HG03378 (cell line): Measurements from ENCODE around the gene TM9SF2.
A peak's percentile ranks its signal among the peaks of the same experiment; 100 is the strongest.
"Not testable (repeated sequence)": the region's sequence is repeated elsewhere in the genome, so short reads cannot be mapped to it uniquely, and the experiment has no call there.

Experiments
- ATAC-seq: cut with Tn5 transposase; IDR thresholded peaks from one replicate; pipeline ENCODE4 v1.9.1; 2021; ENCODE audit warnings: mild to moderate bottlenecking, moderate library complexity; ENCODE audit not compliant: unreplicated experiment

Gene TM9SF2

DNA sequence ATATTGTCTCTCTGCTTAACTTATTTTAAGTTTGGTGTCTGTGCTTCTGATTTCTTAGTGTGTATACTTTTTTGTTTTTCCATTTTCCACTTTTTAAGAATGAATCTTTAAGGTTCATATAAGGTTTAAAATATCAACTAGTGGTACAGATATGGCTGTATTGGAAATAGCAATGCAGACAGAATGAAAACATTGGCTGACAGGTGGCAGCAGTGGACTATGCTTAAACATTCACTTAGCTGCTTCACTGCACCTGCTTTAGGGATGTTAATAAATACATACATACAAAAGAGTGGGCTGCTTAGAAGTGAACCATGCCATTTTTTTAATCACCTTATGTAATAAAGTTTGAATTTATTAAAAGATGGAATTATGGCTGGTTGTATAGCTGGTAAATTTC lies 27.3 kb downstream of the TM9SF2 start:
- peak; percentile 76 for ATAC-seq

DNA sequence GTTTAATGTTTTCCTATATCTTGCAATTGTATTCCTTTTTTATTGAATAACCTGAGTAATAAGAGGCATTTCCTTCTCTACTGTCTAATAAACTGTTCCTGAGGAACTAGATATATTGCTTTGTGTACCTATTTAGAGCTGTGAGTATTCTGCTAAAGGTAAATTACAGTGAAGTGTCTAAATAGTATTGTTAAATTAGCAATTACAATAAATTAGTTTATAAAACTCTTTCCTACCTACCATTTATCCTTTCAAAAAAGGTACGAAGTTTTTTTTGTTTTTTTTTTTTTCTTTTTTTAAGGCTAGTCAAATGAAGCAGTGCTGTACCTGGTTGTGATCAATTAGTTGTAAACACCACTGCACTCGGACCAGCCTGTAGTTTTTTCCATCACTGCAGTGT lies 34.8 kb downstream of the TM9SF2 start:
- no peak for ATAC-seq

DNA sequence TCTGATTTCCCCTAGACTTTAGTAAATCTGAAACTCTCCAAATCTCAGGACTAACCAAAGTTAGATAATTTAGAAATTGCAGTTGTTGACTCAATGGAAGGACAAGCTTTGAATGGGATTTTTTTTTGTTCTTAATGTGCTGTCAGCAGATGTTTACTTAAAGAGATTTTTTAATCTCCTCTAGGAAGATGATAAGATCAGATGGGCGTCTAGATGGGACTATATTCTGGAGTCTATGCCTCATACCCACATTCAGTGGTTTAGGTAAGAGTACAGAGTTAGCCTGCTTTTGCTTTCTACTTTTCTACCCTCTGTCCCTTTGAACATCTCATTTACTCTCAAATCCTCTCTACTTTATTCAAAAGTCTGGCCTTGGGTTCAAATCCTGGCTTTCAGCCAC lies 39.3 kb downstream of the TM9SF2 start:
- no peak for ATAC-seq

DNA sequence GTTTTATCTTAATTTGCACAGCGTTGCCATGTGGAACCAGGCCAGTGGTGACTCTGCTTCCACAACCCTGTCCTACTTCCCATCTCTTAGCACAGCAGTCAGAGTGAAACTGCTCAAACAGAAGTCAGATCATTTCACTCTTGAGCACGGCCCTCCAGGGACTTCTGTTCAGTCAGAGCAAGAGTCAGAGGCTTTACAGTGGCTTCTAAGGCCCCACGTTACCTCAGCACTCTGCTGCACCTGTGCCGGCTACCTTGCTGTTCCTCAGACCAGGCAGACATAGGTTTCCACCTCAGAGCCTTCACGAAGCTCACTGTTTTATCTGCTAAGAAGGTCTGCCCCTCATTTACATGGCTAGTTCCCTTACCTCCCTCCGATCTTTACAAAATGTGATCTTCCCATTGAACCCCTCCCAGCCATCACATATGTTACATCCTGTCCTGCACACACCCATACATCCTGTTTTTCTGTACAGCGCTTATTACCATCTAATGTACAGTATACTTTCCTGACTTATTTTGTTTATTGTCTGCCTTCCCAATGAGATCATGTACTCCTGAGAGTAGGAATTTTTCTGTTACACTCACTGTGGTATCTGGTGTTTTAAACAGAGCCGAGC lies 41.6 kb downstream of the TM9SF2 start:
- ATAC-seq: peak; percentile 99

DNA sequence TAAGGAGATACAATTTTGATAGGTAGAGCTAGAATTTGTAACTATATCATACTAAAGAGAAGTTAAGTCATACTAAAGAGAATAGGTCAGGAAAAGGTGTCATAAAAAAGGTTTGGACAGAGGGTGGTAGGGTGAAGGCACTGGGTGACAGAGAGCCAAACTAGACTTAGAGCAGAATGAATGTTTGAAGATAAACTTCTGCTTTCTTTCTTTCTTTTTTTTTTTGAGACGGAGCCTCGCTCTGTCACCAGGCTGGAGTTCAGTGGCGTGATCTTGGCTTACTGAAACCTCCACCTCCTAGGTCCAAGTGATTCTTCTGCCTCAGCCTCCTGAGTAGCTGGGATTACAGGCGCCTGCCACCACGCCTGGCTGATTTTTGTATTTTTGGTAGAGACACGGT lies 44.1 kb downstream of the TM9SF2 start:
- ATAC-seq: no peak

DNA sequence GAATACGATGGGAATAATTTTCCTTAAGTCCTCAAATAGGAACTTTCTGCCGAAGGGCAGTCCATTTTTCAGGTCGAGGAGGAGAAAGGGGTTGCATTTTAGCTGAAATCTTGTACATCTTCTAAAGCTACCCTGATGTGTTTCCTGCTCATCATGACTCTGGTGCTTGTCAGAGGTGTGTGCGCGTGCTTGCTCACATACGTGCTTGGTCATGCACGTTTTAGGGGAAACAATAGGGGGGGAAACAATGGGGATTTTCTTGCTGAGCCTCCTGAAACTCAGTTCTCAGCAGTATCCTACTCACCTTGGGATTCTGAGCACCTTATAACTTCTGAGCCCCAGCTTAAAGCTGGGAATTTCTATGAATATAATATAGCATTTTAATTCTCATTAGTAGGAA lies 44.7 kb downstream of the TM9SF2 start:
- no peak for ATAC-seq

DNA sequence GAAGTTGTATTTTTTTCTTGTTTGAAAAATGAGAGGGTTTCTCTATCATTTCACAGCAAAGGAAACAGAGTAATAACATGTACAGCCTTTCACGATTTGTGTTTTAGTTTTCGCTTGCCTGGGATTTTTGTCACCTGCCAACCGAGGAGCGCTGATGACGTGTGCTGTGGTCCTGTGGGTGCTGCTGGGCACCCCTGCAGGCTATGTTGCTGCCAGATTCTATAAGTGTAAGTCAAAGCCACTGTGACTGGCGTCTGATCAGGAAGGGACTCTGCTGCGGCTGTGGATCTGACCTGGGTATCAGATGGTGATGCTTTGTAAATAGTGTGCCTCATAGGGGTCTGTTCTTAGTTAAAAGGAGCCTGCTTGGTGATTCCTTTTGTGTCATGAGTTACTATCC lies 45.6 kb downstream of the TM9SF2 start:
- ATAC-seq: no peak

DNA sequence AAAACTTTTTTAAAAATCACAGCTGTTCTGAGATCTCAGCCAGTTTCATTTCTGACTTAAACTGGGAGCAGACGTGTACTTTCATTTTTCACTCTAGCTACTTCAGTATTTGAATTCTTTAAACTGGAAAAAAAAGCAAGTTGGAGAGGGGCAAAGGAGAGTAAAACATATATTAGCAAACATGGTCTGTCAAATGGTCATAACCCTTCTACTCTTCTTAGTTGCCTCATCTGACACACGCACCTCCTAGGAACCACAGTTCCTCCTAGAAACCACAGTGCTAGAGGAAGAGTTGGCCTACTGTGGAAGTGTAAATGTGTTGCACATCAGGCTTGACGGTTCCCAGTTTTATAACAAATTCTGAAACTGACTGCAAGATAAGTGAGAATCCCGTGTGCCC lies 47.2 kb downstream of the TM9SF2 start:
- peak; percentile 68 for ATAC-seq

DNA sequence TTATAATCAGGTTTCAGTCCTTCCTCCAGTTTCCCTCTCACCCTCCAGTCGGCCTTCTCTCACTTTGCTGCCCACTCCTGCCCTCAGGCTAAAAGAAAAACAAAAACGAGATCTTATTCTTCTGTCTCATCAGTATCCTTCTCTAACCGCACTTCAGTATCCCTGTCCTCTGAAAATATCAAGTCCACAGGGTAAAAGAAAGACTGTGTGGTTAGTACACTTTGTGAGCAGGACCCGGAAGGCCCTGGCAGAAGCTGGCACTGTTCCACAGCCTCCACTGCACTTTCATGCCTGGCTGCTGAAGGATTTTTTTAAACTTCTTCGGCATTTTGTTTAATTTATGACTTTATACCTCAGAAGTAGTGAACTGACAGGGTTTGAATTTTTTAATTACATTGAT lies 51.8 kb downstream of the TM9SF2 start:
- ATAC-seq: no peak

DNA sequence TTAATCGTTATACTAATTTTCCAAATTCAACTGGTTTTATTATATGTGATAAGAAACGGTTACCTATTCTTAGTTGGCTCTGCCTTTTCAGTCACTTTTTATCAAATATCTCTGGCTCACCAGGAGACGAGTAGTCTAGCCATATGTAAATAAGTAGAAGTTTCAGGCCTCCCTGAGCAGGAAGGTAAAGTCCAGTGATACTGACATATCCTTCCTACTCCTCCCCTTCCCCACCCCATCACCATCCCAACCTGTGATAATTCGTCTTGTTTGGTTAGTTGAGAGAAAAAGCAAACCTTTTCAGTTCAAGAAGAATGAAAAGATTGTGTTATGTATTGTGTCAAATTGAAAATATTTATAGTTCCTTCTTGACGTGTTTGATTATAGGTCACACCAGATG lies 53.9 kb downstream of the TM9SF2 start:
- no peak for ATAC-seq

DNA sequence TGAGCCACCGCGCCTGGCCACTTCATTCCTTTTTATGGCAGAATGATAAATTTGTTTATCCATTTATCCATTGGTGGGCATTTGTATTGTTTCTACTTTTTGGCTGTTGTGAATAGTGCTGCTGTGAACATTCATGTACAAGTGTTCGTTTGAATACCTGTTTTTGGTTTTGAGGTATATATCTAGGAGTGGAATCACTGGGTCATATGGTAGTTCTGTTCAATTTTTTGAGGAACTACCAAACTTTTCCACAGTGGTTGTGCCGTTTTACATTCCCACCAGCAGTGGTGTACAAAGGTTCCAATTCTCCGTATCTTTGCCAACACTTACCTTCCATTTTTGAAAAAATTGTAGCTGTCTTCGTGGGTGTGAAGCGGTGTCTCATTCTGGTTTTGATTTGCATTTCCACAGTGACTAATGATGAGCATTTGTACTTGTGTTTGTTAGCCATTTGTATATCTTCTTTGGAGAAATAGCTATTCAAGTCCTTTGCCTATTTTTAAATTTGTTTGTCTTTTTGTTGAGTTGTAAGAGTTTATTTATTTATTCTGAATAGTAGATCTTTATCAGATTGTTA lies 55.7 kb downstream of the TM9SF2 start:
- ATAC-seq: no peak

DNA sequence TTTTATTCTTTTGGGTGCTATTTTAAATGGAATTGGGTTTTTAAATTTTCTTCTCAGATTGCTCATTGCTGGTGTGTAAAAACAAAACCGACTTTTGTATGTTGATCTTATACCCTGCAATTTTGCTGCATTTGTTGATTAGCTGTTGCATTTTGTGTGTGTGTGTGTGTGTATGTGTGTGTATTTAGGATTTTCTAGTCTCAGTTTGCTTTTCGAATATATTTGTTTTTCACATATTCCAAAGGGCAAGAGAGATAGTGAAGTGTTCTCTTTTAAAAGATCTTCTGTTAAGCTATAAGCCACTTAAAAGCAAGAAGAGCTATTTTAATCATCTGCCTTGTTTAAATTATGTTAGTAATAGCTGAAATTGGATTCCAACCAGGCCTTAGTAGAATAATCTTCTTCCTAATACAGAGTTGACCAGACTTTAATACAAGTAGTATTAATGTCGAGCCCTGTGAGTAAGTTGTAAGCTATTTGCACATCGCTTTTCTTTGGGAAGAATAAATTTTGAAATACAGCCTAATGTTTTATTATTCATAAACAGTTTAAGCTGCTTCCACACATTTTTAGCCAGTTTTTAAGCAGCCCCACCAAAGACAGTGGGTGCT lies 57.4 kb downstream of the TM9SF2 start:
- ATAC-seq: no peak

DNA sequence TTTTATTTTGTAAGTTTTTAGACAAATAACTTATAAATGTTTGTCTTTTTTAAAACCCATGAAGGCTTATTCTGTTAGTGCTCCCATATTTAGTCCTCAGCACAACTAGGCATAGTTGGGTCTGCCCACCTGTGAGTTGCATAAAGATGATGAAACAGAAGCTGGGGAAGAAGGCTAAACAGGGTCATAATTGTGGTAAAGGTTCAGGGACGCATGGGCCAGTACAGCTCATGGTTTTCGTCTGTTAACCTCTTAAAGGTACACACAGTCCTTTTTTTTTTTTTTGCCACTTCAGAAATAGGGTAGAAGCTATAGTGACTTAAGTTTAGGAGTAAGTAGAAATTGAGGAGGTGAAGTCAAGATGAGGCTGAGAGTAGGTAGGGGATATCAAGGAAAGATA lies 58.3 kb downstream of the TM9SF2 start:
- no peak for ATAC-seq

DNA sequence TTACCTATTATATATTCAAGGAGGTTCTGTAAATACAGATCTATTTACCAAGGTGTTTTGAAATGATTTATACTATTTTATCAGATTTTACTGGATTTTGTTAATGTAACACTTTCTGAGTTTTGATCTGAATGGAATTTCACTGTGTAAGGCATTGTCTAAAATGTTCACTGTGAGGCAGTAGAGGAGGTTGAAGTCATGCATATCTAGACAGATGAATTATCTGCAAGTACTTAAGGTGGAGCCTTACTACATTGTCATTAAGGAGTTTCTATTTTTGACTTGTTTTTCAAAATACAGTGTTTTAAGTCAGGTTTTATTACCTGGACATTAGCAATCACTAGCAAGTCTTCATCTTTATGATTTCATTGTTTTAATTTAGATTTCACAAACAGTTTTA lies 62.1 kb downstream of the TM9SF2 start:
- ATAC-seq: no peak

DNA sequence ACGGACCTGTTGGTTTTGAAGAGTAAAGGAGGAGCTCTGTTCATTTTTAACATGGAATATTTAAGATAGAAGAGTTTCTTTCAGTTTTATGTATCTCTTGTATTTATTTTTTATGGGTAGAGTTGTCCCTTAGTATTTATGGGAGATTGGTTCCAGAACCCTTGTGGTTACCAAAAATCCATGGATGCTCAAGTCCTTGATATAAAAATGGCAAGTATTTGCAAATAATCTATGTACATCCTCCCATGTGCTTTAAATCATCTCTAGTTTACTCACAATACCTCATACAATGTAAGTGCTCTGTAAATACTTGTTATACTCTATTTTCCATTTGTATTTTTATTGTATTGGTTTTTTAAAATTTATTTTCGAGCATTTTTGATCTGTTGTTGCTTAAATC lies 63.1 kb downstream of the TM9SF2 start:
- no peak for ATAC-seq

DNA sequence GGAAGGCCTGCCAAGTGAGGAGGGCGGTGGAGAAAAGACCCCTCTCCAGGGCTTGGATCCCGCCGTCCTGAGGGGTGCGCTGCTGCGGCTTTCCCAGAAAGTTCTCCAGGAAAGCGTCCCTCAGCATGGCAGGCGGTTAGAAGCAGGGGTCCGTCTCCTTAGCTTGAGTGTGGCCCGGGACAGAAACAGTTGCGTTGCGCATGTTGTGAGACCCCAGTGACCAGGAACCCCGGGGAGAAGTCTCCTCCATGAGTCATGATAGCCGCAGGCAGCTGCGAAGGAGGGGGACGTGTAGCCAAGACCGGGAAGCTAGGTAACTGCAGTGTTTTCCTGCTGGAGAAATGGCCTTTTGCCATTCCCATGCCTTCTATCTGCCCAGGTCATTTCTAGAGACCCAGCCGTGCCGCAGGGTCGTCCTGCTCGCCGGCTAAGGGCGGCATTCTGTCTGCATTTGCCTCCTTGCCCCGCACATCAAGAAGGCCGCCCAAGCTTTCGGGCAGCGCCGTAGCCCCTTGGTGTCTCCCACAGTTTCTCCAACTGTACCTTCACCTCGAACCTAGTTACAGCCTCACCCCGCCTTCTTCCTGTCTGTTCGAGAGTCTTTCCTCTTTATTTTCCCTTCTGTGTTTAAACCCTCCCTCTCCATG lies 64.3 kb downstream of the TM9SF2 start:
- ATAC-seq: no peak

DNA sequence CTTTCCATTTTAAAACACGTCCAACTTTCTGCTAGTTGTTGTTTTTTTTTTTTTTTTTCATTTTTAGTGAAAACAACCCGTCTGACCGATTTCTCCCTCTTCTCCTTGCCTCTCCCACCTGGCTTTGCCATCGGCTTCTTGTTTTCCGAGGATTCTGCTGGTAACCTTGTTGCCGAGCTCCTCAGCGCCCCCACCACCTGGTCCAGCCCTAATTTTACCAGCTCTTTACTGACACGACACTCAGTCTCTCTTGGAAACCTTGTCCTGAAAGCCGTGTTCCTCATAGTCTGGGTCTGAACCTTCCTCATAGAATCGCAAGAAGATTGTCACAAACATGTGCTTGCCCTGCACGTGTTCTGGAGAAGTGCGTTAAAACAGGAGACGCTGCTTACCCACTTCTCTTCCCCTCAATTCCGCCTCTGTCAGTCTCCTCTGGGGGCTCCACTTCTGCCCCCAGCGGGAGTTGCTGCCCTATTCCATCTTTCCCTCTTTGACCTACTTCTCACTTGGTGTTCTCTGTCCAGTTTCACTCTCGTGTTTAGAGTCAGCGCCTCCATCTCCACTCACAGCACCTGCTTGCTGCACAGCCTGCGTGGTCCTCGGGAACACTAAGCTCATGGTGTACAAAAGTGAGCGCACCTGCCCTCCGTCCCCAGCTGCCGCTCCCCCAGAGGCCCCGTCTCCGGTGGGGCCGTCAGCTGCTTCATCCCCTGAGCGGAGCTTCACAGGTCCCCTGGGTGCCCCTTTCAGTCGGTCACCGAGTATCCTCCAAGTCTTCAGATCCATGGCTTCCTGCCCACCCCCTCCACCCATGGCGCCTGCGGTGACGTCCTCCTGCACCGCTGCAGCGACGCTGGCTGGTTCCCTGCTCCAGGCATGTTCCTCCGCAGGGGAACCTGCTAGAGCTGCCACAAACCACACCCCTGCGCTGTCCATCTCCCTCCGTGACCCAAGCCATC lies 65.1 kb downstream of the TM9SF2 start:
- ATAC-seq: no peak

DNA sequence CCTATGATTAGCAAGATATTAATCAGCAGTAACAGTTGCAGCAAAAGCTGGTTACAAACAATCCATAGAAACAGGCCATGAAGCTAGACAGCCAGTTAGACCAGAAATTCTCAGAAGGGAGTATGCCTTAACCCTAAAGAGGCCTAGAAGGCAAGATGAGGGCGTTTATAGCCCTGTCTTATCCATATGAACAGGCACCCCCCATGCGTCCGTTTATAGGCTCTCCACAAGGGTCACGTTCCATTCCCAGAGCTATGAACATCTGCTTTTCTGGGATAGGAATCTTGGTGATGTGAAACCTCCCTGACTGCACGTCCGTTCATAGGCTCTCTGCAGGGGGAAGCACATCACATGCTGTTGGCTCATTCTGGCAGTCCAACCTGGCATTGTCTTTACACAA lies 67.6 kb downstream of the TM9SF2 start:
- not testable (repeated sequence) for ATAC-seq

DNA sequence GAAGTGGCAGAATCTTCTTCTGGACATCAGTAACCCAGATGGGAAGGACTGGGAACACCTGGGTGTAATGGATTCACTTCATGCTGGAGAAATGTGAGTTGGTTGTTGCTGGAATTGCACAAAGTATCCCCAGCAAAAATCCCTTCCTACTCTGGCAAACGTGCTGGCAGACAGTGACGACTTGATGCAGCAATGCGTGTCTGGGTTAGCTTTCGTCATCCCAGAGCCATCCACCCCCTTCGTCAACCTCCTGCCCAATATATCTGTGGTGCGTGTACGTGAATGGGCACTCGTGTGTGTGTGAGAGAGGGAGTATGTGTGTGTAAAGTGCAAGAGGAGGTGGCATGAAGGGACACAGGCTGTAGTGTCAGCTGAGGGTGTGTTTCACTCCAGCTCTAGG lies 70.9 kb downstream of the TM9SF2 start:
- no peak for ATAC-seq

DNA sequence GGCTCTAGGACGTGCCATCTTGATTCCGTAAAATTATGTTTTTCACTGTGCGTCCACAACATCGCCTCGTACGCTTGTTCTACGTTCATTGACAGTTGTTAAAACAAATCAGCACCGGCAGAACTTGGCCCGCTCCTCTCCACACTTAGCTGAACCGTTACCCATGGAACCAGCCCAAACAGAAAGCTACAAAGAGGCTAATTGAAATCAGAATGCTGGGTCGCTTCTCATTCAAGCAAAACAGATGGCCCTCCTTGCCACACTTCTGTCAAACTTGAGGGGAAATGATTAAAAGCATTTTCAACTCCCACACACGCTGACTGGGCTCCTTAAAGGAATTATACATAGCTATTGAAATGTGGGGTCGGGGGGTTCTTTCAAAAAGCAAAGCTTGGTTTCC lies 71.6 kb downstream of the TM9SF2 start:
- ATAC-seq: no peak
